AG20443 (cell line): ENCODE data around the gene CCDC43.
"Not testable (repeated sequence)": the region's sequence is repeated elsewhere in the genome, so short reads cannot be mapped to it uniquely, and the experiment has no call there.

Experiments
- DNase-seq: peaks from one replicate; pipeline ENCODE4 v3.0.0; 2012; ENCODE audit warnings: low spot score, mixed read lengths

CCDC43 gene

DNA sequence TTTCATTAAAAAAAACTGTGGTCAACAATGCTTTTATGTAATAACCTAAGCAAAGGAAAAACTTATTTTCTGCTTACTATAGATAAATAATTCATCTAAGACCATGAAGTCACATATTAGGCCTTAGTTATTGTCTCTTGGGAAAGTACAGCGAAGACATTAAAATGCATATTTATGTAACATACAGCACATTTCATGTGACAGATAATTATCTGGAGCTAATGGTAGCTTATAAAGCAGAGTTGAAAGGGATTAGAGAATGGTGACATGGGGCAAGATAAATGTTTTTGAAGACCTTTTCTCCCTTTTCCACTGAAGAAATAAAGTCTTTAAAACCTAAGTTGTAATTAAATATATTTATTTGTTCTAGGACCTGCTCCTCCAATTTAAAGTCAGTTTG is 23.6 kb downstream of the CCDC43 start:
- no peak for DNase-seq

DNA sequence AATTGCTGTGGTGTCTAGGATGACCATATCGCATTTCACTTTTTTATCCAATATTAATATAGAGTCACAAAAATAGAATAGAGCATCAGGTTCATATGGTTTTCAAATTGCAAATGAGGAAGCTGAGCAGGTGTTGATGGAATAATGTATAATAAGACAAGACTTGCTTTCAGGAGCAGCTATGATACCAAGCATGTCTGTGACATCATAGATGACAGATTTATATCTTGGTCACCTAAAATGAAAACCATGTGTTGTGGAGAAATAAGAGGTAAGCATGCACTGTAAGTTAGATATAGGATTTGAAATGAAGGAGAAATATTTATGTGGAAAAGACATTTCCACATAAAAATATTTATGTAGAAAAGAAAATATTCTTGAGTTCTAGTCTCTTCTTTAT is 24.7 kb downstream of the CCDC43 start:
- no peak for DNase-seq

DNA sequence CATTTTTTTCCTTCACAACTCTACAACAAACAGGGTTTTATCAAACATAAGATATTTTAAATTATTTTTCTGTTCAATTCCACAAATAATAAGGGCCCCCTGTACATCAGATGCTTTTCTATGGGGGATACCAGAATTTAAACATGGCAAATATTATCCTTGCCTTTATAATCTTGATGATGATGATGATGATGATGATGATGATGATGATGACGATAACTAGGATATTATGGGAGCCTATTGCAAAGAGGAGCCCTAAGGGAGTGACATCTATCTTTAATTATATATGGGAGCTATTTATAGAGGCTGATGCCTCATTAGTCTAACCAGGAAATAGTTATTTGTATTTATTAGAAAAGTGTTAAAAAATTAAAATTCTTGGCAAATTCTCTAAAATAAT is 26.5 kb downstream of the CCDC43 start:
- no peak for DNase-seq

- no peak for DNase-seq
These were observed 27.7 kb downstream of the CCDC43 start for GRCh38 chr17:44661835-44662234.

GRCh38 chr17:44655983-44656710 is 33.4 kb downstream of the CCDC43 start, which contains the start of gene MEIOC:
Gene MEIOC, plus strand, starts transcription at chr17:44656468. Its CDS starts 146 bp downstream, at chr17:44656614.
- peak; percentile 54 for DNase-seq

- DNase-seq: no peak
These were observed 35.6 kb downstream of the CCDC43 start for GRCh38 chr17:44653954-44654353.

DNA sequence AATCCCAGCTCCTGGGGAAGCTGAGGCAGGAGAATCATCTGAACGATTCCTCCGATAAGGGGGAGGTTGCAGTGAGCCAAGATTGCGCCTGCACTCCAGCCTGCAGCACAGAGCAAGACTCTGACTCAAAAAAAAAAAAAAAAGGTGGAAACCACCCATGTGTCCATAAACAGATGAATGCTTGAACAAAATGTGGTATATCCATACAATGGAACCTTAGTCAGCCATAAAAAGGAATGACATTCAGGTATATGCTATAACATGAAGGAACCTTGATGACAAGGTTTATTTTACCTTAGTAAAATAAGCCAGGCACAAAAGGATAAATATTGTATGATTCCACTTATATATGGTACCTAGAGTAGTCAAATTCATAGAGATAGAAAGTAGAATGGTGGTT is 36.2 kb downstream of the CCDC43 start:
- no peak for DNase-seq

GRCh38 chr17:44652727-44653126 is 36.8 kb downstream of the CCDC43 start:
- no peak for DNase-seq

- DNase-seq: no peak
These were observed 38.3 kb downstream of the CCDC43 start for GRCh38 chr17:44651228-44651627.

- DNase-seq: no peak
These were observed 40.6 kb downstream of the CCDC43 start for GRCh38 chr17:44648963-44649362.

DNA sequence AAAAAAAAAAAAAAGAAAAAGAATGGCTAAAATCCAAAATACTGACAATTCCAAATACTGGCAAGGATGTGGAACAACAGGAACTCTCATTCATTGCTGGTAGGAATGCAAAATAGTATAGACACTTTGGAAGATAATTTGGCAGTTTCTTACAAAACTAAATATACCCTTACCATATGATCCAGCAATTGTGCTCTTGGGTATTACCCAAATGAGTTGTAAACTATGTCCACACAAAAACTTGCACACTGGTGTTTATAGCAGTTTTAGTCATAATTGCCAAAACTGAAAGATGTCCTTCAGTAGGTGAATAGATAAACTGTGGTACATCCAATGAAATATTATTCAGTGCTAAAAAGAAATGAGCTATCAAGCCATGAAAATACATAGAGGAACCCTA is 41.8 kb downstream of the CCDC43 start:
- no peak for DNase-seq

DNA sequence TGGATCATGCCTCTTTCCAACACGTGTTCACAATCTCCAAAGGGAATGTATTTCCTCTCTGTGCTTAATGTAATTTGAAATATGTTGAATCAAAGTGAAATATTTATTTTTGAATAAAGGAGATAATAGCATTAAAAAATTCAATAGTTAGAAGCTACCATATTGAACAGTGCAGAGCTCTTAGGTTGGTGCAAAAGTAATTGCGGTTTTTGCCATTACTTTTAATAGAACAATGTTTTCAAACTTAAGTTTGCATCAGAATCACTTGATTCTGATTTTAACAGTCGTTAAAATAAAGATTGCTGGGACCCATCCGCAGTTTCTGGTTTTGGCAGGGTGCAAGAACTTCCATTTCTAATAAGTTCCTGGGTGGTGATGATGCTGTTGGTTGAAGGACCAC is 43.3 kb downstream of the CCDC43 start:
- no peak for DNase-seq

- DNase-seq: no peak
These were observed 44.2 kb downstream of the CCDC43 start for GRCh38 chr17:44645341-44645740.

DNA sequence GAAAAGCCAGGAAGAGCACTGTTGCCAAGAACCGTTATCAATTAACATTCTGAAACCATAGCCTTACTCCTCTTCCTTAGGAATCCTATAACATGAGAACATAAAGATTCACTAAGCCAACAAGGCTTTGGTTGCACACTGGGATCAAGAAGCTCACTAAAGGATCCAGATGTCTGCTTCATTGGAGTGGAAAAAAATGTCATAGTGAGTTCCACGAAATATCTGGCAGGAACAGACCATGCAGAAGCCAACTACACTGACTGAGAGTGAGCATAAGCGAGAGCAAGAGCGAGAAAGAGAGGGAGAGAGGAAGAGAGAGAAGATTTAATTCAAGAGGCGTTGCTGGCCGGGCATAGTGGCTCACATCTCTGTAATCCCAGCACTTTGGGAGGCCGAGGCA is 46.7 kb downstream of the CCDC43 start:
- DNase-seq: peak; percentile 29

GRCh38 chr17:44637066-44637465 is 52.5 kb downstream of the CCDC43 start:
- no peak for DNase-seq

- DNase-seq: peak; percentile 65
These were observed 53.0 kb downstream of the CCDC43 start for GRCh38 chr17:44636562-44636961.

GRCh38 chr17:44634401-44634800 is 55.2 kb downstream of the CCDC43 start:
- not testable (repeated sequence) for DNase-seq

DNA sequence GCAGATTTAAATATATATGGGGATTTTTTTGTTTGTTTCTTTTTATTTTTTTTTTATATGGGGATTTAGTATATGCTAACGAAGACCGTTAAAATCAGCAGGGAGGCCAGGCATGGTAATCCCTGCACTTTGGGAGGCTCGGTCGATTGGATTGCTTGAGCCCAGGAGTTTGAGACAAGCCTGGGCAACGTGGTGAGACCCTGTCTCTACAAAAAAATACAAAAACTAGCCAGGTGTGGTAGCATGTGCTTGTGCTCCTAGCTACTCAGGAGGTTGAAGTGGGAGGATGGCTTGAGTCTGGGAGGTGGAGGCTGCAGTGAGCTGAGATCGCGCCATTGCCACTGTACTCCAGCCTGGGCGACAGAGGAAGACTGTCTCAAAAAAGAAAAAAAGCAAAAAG is 55.6 kb downstream of the CCDC43 start:
- no peak for DNase-seq

DNA sequence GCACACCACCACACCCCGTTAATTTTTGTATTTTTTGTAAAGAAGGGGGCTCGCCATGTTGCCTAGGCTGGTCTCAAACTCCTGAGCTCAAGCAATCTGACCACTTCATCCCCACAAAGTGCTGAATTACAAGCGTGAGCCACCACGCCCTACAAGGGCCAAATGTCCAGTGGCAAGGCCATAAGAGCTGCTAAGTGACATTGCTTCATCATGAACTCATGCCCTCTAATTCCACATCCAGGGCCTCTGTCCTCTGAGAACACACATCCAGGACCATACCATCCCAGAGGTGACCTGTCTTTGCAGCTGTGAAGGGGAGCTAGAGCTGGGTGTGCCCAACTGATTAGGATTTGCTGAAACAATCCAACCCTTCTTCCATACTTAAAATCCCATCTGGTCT is 58.9 kb downstream of the CCDC43 start:
- no peak for DNase-seq

DNA sequence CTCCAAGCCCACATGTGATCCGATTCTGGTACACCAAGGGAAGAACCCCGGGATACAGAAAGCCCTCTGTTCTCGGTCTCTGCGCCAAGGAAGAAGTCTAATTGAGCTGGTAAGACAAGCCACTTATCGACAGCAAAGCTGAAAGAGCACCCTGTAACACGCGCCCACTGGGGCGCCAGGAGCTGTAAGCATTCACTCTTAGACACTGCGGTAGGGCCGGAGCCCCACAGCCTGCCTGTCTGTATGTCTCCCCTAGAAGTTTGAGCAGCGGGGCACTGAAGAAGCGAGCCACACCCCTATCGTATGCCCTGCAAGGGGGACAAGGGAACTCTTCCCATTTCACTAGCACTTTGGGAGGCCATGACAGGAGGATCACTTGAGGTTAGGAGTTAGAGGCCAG is 60.3 kb downstream of the CCDC43 start:
- no peak for DNase-seq

GRCh38 chr17:44628243-44629188 is 61.1 kb downstream of the CCDC43 start:
- DNase-seq: no peak

GRCh38 chr17:44627513-44628242 is 61.9 kb downstream of the CCDC43 start:
- DNase-seq: no peak
